ENCODE data around the gene COL25A1.
A peak's percentile ranks its signal among the peaks of the same experiment; 100 is the strongest.
"Not testable (repeated sequence)": the region's sequence is repeated elsewhere in the genome, so short reads cannot be mapped to it uniquely, and the experiment has no call there.

Gene COL25A1

GRCh38 chr4:109148577-109149075, 153.8 kb downstream of the COL25A1 start:
- no peak for TF ChIP-seq CTCF (IDR thresholded peaks at IDR 0.05; ENCODE audit: unreplicated experiment in 3 of 3)
- Mint-ChIP-seq H3K27ac (peak overlapping the region in 2 of 3 experiments; percentile 1 to 7), H3K9me3 (peaks cover 4% of the 10 kb centered on the region)

DNA sequence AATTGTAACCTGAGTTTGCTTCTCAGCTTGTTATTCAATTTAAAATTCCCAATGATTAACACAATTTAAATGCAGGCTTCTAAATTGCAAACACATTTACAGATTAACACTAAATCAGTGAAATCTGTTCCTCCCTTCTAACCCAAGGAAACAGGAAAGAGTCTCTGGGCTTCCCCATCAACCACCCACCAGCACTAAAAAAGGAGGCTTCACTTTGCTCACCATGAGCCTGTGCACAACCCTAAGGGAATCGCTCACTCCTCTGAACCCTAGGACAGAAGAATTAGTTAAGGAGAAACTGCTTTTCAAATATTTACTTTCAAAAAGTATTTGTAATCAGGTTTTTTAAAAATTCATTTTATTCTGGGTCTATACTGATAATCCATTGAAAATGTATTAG, 155.3 kb downstream of the COL25A1 start:
- H3K27me3 Mint-ChIP-seq (ENCODE audit: low read depth), result no peaks in the 10 kb centered on the region
- H3K27ac Mint-ChIP-seq, result peak overlapping the region in 1 of 3 experiments; percentile 68
- H3K36me3 Mint-ChIP-seq (ENCODE audit: low read depth), result peaks cover 16% of the 10 kb centered on the region

More at GRCh38 chr4:109148577-109149075, 153.8 kb downstream of the COL25A1 start:
- no peaks in the 10 kb centered on the region for H3K27me3 Mint-ChIP-seq (ENCODE audit: low read depth)
- H3K4me3 Mint-ChIP-seq, result no peak overlapping the region
- peaks cover 25% of the 10 kb centered on the region for H3K4me1 Mint-ChIP-seq
- H3K36me3 Mint-ChIP-seq (ENCODE audit: low read depth), result peaks cover 7% of the 10 kb centered on the region

DNA sequence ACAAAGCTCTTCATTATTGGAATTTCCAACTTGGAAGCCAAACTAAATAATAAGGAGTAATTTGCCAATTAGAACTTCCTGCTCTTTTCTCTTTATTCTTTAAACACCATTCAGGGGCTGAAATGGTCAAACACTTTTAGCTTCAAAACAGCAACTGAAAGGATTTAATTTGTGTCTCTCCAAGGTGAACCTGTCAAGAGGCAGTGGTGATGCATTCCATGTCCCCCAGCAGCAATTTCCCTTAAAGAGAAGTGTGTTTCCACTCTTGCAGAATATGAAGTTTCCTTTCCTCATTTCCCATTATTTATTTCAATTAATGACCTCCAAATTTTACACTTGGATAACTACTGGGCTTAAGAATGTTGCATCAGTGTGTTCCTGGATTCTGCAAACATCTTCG, 156.0 kb downstream of the COL25A1 start:
- no peak overlapping the region for H3K4me3 Mint-ChIP-seq
- H3K27ac Mint-ChIP-seq, result peak overlapping the region in 1 of 3 experiments; percentile 68
- H3K4me1 Mint-ChIP-seq, result peaks cover 16% of the 10 kb centered on the region
- peaks cover 20% of the 10 kb centered on the region for H3K9me3 Mint-ChIP-seq
- no peak for TF ChIP-seq CTCF (IDR thresholded peaks at IDR 0.05; ENCODE audit: unreplicated experiment in 3 of 3)
- H3K27me3 Mint-ChIP-seq (ENCODE audit: low read depth), result no peaks in the 10 kb centered on the region
- H3K36me3 Mint-ChIP-seq (ENCODE audit: low read depth), result peaks cover 21% of the 10 kb centered on the region

More for the DNA sequence above, 155.3 kb downstream of the COL25A1 start:
- no peak for TF ChIP-seq CTCF (IDR thresholded peaks at IDR 0.05; ENCODE audit: unreplicated experiment in 3 of 3)
- Mint-ChIP-seq H3K9me3 (peaks cover 14% of the 10 kb centered on the region), H3K4me3 (no peak overlapping the region), H3K4me1 (peaks cover 19% of the 10 kb centered on the region)

DNA sequence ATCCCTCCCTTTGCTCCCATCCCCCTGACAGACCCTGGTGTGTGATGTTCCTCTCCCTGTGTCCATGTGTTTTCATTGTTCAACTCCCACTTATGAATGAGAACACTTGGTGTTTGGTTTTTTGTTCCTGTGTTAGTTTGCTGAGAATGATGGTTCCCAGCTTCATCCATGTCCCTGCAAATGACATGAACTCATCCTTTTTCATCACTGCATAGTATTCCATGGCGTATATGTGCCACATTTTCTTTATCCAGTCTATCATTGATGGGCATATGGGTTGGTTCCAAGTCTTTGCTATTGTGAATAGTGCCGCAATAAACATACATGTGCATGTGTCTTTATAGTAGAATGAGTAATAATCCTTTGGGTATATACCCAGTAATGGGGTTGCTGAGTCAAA, 164.3 kb downstream of the COL25A1 start:
- peaks cover 25% of the 10 kb centered on the region for H3K9me3 Mint-ChIP-seq
- H3K4me3 Mint-ChIP-seq; H3K27ac Mint-ChIP-seq; H3K4me1 Mint-ChIP-seq; H3K27me3 Mint-ChIP-seq (ENCODE audit: low read depth): not testable (repeated sequence)
- H3K36me3 Mint-ChIP-seq (ENCODE audit: low read depth), result peaks cover 18% of the 10 kb centered on the region

DNA sequence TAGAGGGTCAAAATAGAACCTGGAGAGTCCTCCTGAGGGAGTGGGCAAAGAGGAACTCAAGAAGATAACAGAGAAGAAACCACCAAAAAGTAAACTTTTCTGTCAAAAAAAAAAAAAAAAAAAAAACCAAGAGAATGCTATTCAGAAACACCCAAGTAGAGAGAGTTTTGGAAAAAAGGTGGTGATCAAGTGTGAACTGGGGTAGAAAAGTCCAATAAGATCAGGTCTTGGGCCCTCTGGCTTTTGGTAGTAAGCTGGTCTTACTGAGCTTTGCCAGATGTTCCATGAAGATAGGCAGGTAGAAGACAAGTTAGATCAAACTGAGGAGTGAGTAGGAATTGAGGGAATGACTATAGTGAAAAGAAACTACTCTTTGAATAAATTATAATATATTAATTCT, 167.5 kb downstream of the COL25A1 start:
- Mint-ChIP-seq H3K27me3 (ENCODE audit: low read depth) (no peaks in the 10 kb centered on the region), H3K27ac (no peak overlapping the region), H3K9me3 (no peaks in the 10 kb centered on the region), H3K4me1 (peaks cover 4% of the 10 kb centered on the region), H3K4me3 (no peak overlapping the region), H3K36me3 (ENCODE audit: low read depth) (no peaks in the 10 kb centered on the region)
- no peak for TF ChIP-seq CTCF (IDR thresholded peaks at IDR 0.05; ENCODE audit: unreplicated experiment in 3 of 3)

DNA sequence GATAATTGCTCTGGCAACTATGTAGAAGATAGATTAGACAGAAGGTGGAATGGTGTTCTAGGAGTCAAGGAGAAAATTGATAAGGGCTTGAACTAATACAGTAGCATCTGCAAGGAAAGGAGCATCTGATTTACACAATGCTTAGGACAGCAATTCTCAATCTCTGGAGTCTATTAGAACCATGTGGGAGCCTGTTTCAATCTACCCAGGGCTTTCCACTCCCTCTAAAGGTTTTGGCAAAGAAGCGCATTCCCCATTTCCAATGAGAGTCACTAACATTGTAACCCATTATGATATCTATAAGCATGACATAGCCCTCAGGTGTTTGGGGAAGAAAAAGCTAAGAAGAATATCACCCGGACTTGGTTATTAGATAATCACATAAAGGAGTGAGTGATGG, 168.2 kb downstream of the COL25A1 start:
- H3K36me3 Mint-ChIP-seq (ENCODE audit: low read depth), result no peaks in the 10 kb centered on the region
- H3K27me3 Mint-ChIP-seq (ENCODE audit: low read depth), result no peaks in the 10 kb centered on the region
- no peaks in the 10 kb centered on the region for H3K9me3 Mint-ChIP-seq
- H3K4me3 Mint-ChIP-seq, result no peak overlapping the region
- peak overlapping the region in 2 of 3 experiments; percentile 3 to 7 for H3K27ac Mint-ChIP-seq
- peaks cover 4% of the 10 kb centered on the region for H3K4me1 Mint-ChIP-seq
- no peak for TF ChIP-seq CTCF (IDR thresholded peaks at IDR 0.05; ENCODE audit: unreplicated experiment in 3 of 3)
